NOMO-1 treated with DMSO at 0.1 percent for 48 hours (cell line): ENCODE results near the gene TIGAR.

Experiments
- DNase-seq: peaks from one replicate; lab custom pipeline; 2025; ENCODE audit not compliant: unreplicated experiment; lab: John Stamatoyannopoulos, UW

TIGAR gene

GRCh38 chr12:4282892-4283511 lies 38.0 kb upstream of the TIGAR start:
- no peak for DNase-seq

- no peak for DNase-seq
Observed at GRCh38 chr12:4283512-4284255, 37.3 kb upstream of the TIGAR start.

- no peak for DNase-seq
Observed at GRCh38 chr12:4284306-4284705, 36.7 kb upstream of the TIGAR start.

DNA sequence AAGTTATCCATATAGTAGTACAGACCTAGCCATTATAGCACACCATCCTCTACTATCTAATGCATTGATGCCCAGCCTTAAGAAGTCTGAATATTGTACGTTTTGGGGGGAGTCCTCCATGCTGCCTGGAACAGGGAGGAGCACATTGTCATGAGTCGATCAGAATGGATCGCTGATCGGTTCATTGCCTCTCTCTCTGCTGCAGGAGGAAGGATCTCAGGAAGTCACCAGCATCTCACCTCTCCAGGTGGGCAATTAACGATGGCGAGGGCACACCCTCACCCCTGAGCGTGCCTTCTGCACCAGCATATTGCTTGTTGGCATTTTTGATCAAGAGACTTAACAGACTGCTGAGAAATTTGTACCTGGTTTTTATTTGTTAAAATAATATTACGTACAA lies 35.9 kb upstream of the TIGAR start:
- no peak for DNase-seq

DNA sequence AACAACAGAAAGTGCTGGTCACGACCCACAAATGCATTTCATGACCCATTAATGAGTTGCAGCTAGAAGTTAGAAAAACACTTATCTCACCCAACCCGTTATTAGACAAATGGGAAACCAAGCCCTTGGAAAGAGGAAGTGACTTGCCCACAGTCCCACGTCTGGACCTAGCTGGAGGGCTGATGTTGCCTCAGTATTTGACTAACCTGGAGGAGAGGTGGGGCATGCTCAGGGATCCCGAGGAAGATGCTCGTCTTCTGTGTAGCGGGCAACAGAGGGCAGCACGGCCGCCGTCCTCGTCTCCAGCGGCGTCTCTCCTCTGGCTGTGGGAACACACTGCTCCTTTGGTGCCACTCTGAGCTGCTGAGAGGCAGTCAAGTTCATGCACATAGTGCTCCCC lies 34.8 kb upstream of the TIGAR start:
- DNase-seq = peak; percentile 47

- DNase-seq = no peak
Observed at GRCh38 chr12:4286771-4287317, 34.2 kb upstream of the TIGAR start.

GRCh38 chr12:4287325-4288211 lies 33.4 kb upstream of the TIGAR start:
- peak; percentile 10 for DNase-seq

DNA sequence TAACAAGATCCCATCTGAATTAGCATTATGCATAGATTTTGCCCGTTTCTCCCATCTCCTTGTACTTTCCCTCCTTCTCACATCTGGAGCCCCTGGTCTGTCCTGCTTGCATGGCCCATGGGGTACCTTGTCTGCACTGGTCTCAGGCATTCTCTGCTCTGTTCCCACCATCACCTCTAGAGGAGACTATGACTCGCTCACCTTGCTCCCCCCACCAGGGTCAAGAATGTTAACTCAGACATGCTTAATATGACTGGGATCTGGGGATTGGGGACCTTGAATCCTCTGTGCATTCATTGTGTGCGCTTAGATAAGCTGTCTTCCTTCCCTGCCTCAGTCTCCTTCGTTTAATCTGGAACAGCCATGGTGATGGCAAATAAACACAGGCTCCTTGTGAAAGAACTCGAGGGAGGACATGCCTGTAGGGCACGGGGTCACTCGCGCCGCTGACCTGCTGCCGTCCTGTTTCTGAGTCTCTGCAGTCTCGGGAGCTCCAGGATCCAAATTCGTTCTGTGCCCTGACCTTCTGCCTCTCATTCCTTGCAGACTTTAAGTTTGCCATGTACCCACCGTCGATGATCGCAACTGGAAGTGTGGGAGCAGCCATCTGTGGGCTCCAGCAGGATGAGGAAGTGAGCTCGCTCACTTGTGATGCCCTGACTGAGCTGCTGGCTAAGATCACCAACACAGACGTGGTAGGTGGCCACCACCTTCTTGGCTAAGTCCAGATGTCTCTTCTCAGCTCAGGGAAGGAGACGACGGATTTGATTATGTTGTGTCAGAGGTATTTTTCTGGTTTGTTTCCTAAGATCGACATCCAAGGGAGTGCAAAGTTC lies 32.5 kb upstream of the TIGAR start:
- peak; percentile 26 for DNase-seq

DNA sequence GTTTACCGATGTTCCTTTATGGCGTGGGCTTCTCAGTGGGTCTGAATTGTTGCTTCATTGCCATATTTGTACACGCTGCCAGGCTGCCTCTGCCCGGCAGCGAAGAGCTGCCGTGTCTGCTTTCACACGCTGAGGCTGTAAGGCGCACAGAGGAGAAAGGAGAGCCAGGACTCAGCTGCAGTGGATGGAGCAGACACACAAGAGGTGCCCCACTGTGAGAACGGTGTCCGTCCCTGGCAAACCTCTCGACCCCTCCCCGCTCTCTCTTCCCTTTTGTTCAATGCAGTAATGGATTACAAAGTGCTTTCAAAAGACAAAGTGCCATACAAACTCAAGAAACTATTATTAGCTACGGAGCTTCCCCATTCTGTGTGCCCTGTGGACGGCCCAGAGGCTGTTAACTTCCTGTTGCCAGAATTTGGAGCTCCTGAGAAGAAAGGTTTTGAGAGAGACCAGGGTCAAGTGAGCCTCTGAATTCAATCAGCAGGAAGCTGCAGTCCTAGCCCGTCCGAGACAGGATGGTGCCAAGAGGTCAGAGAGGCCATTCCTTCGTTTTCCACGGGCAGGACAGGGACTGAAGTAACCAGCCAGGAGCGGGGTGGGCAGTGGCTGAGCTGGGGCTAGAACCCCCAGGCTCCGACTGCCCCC lies 31.7 kb upstream of the TIGAR start:
- peak; percentile 92 for DNase-seq

GRCh38 chr12:4289998-4290790 lies 30.8 kb upstream of the TIGAR start:
- DNase-seq = no peak

DNA sequence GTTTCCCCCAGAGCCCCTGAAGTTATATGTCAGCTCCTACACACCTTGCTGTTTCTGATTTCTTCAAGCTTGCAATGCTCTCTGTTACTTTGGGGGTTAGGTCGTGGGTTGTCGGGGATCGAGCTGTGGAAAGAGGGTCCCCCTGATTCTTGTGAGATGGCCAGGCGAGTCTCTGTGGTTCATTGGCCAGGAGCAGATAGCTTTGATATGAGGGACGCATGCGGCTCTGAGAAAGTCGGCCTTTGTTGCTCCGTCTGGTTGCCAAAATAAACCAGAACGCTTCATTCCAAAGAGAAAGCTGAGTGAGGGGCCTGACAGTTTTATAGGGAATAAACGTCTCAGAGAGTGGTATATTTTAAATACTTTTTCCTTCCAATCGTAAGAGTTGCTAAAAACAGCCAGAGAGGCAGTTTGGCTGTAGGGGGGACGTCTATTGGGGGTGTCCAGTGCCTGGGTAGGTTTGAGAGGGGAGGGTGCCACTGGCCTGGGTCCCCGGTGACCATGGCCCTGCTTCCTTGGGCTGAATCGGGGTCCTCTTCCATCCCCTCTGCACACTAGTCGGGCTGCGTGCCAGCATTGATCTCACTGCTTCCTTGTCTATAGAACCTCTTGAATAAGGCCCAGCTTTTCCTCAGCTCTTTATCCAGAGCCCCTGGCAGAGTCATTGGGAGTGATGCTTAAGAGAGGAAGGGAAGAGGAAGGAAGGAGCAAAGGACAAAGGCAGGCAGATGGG lies 28.5 kb upstream of the TIGAR start:
- DNase-seq = no peak

- DNase-seq = no peak
Observed at GRCh38 chr12:4293299-4293965, 27.6 kb upstream of the TIGAR start.

DNA sequence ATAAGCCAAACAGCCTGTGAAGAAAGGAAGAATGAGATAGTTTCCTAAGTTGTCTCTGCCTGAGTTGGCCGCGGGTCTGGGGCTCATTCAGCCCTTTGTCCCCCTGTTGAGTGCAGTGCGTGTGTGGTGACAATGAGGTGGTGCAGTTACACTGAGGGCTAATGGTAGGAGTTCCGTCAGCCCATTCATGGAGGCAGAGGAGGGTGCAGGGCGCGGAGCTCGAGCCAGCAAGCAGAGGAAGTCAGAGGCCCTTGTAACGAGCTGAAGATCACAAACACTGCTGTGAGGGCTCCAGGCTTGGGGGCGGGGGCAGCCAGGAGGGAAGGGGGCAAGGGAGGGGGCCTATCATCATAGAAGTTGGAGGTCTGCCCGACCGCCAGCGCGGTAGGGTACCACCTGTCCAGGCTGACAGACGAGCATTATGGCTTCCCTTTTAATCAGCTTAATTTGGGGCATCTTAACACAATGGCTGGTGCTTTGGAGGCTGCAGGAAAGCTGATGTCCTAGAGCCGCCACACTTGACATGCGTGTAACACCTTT lies 27.0 kb upstream of the TIGAR start:
- no peak for DNase-seq

DNA sequence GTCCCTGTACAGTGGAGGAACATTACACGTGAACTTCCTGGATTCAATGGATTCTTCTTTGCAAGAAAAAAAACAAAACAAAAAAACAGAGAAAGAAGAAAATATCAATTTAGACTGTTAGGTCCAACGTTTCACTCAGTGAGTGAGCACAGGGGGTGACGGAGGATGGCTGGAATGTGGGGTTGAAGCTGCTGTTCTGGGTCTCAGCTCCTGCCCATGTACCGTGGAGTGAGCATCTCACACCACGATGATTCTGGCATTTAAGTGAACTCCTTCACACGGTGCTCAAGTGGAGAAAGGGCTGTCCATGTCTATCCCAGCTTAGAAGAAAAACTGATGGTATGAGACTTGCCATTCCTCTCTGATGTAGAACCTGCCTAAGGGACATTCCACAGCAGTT lies 24.3 kb upstream of the TIGAR start:
- DNase-seq = no peak

DNA sequence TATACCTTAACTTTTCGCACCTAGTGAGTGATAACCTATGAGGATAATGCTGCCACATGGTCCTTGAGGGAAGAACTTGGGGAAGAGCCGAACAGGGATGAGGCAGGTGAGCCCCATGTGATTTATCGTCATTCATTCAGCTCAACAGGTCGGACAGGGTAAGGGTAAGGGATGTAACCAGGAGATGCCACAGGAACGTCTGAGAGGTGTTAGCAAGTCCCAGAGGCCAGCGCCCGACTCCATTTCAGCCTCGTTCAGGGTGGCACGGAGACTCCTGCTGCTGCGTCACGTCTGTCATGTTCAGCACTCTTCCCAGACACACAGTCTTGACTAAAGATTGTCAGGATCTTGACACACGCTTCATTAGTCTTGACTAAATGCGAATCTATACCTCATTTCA lies 23.4 kb upstream of the TIGAR start:
- DNase-seq = no peak

DNA sequence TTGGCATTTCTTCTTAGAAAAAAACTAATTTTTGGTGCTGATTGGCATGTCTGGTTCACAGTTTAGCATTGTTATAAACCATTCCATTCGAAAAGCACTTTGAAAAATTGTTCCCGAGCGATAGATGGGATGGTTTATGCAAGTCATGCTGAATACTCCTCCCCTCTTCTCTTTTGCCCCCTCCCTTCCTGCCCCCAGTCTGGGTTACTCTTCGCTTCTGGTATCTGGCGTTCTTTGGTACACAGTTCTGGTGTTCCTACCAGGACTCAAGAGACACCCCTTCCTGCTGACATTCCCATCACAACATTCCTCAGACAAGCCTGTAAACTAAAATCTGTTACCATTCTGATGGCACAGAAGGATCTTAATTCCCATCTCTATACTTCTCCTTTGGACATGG lies 20.1 kb upstream of the TIGAR start:
- DNase-seq = no peak

DNA sequence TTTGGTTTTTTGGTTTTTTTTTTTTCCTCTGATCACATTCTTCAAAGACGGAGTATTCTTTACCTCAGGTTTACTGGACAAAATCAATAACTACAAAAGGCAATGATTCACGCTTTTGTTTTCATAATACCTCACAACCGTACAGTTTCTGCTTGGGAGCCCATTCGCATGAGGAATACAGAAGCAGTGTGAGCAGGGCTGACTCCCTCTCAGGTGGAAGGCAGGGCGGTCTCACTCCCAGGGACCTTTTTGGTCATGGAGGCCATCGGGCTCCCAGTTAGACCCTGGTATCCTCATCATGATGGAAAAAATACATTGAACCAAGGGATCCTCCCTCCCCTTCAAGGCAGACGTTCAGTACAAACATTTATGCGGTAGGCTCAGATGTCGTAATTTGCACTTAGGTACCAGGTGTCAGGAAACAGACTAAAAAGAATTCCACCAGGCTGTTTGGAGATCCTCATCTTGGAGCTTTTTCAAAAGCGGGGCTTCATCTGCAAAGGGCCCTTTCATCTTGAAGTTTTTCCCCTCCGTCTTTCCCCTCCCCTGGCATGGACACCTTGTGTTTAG lies 19.0 kb upstream of the TIGAR start:
- no peak for DNase-seq

DNA sequence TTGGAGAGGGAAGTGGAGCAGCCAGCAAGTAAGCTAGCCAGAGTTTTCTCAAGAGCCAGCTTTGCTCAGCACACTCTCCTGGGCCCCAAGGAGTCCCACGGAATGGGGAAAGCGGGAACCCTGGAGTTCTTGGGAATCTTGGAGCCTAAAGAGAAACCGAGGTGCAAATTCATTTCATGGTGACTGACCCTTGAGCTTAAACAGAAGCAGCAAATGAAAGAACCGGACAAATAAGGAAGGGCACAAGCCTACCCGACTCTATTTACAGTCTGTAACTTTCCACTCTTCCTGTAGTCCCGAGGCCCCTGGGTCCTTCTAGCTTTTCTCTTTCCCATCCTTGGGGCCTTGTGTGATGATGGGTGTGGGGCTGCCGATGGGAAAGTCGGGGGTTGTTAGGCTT lies 18.1 kb upstream of the TIGAR start:
- no peak for DNase-seq
